Lower lobe of right lung (tissue), 2 donors: ENCODE results near the gene BCL11A. TPM values are rescaled to one million over a fixed set of nuclear protein-coding genes. Genes with fewer than 3 reads are reported as not detected.

ENCODE experiments used
- ATAC-seq, 2 donors: fragments of 200-7000 bp; cut with Tn5 transposase; one replicate each; pipeline ENCODE4 v1.9.1; 2020 to 2022; ENCODE audit warnings: mild to moderate bottlenecking in 2 of 2, moderate library complexity in 2 of 2
- DNase-seq: peaks from one replicate; pipeline ENCODE4 v3.0.0-alpha.2; 2020
- H3K27ac ChIP-seq: fragments of 200-600 bp; one replicate; pipeline ENCODE4 v1.8.0; 2022
- H3K27me3 ChIP-seq: fragments of 200-600 bp; one replicate; pipeline ENCODE4 v1.8.0; 2022; ENCODE audit warnings: low read depth
- H3K36me3 ChIP-seq: fragments of 200-600 bp; one replicate; pipeline ENCODE4 v1.8.0; 2022; ENCODE audit warnings: mild to moderate bottlenecking
- H3K4me1 ChIP-seq: fragments of 200-600 bp; one replicate; pipeline ENCODE4 v1.8.0; 2022
- H3K4me3 ChIP-seq: fragments of 200-600 bp; one replicate; pipeline ENCODE4 v1.8.0; 2022; ENCODE audit warnings: mild to moderate bottlenecking
- H3K9me3 ChIP-seq: fragments of 200-600 bp; one replicate; pipeline ENCODE4 v1.8.0; 2022
- CTCF ChIP-seq: fragments of 200-600 bp; IDR thresholded peaks from one replicate; pipeline ENCODE4 v1.8.0; 2022; ENCODE audit warnings: antibody characterized with exemption, mild to moderate bottlenecking
- intact Hi-C: fragments of 100-400 bp; cut with DNase I; formaldehyde crosslinking; loops from one replicate; pipeline ENCODE4 v1.11.0; 2022
- total RNA-seq: library from RNA; stranded (reverse); fragmentation: NEBNext Ultra II Directional; extraction: Animal tissue kit (Norgen Biotek cat#: 25700); gene quantifications from one replicate; pipeline ENCODE4 v1.2.1, GENCODE V29; 2021
- donor health status: DM: no; HTN: yes; CAD: no; lungs with severe emphysema.

BCL11A gene
- total RNA-seq, 1 donor from 2014 or later = 9.7 TPM

GRCh38 chr2:60480089-60480773 lies 73.2 kb downstream of the BCL11A start:
- Histone ChIP-seq H3K4me3 (no peak overlapping the region), H3K36me3 (no peaks in the 10 kb centered on the region), H3K27me3 (no peaks in the 10 kb centered on the region), H3K9me3 (no peaks in the 10 kb centered on the region), H3K27ac (no peak overlapping the region), H3K4me1 (peaks cover 38% of the 10 kb centered on the region)
- ATAC-seq (peak; percentile 71), DNase-seq (no peak)
- TF ChIP-seq CTCF = no peak
- intact Hi-C loops = no loop called here

- peaks cover 33% of the 10 kb centered on the region for H3K4me1 ChIP-seq
- H3K9me3 ChIP-seq = no peaks in the 10 kb centered on the region
- intact Hi-C loops = no loop called here
- no peak for TF ChIP-seq CTCF
- DNase-seq (no peak), ATAC-seq (no peak)
- H3K27ac ChIP-seq = no peak overlapping the region
- no peaks in the 10 kb centered on the region for H3K27me3 ChIP-seq
- H3K36me3 ChIP-seq = no peaks in the 10 kb centered on the region
- no peak overlapping the region for H3K4me3 ChIP-seq
These were observed 74.0 kb downstream of the BCL11A start for GRCh38 chr2:60479226-60480088.

- H3K9me3 ChIP-seq = no peaks in the 10 kb centered on the region
- H3K27ac ChIP-seq = no peak overlapping the region
- no peaks in the 10 kb centered on the region for H3K36me3 ChIP-seq
- H3K4me1 ChIP-seq = peaks cover 31% of the 10 kb centered on the region
- intact Hi-C loops = no loop called here
- TF ChIP-seq CTCF = no peak
- ATAC-seq = no peak
- H3K4me3 ChIP-seq = no peak overlapping the region
- no peaks in the 10 kb centered on the region for H3K27me3 ChIP-seq
- no peak for DNase-seq
These were observed 74.8 kb downstream of the BCL11A start for GRCh38 chr2:60478660-60479059.

- DNase-seq (no peak), ATAC-seq (peak; percentile 49 to 79)
- H3K4me3 ChIP-seq = no peak overlapping the region
- intact Hi-C loops = no loop called here
- H3K36me3 ChIP-seq = no peaks in the 10 kb centered on the region
- H3K27ac ChIP-seq = no peak overlapping the region
- H3K9me3 ChIP-seq = no peaks in the 10 kb centered on the region
- TF ChIP-seq CTCF = no peak
- no peaks in the 10 kb centered on the region for H3K27me3 ChIP-seq
- H3K4me1 ChIP-seq = peaks cover 16% of the 10 kb centered on the region
These were observed 77.1 kb downstream of the BCL11A start for GRCh38 chr2:60476206-60476954.

- H3K9me3 ChIP-seq = no peaks in the 10 kb centered on the region
- ATAC-seq (no peak), DNase-seq (no peak)
- peaks cover 8% of the 10 kb centered on the region for H3K4me1 ChIP-seq
- TF ChIP-seq CTCF = no peak
- H3K4me3 ChIP-seq = no peak overlapping the region
- intact Hi-C loops = no loop called here
- H3K27me3 ChIP-seq = no peaks in the 10 kb centered on the region
- H3K36me3 ChIP-seq = no peaks in the 10 kb centered on the region
- no peak overlapping the region for H3K27ac ChIP-seq
These were observed 78.2 kb downstream of the BCL11A start for GRCh38 chr2:60475123-60475830.
